ENCODE measurements around the gene FTO.

FTO gene

GRCh38 chr16:54126907-54127306 is 423.0 kb downstream of the FTO start:
- DNase-seq (ENCODE audit: low spot score): no peak

GRCh38 chr16:54128629-54129234 is 424.8 kb downstream of the FTO start:
- DNase-seq (ENCODE audit: low spot score): no peak

GRCh38 chr16:54129810-54130209 is 425.9 kb downstream of the FTO start:
- no peak for DNase-seq (ENCODE audit: low spot score)

- peak; percentile 64 for DNase-seq (ENCODE audit: low spot score)
Measured at GRCh38 chr16:54135361-54136275, 431.7 kb downstream of the FTO start.

- peak; percentile 40 for DNase-seq (ENCODE audit: low spot score)
Measured at GRCh38 chr16:54136276-54136625, 432.3 kb downstream of the FTO start.

GRCh38 chr16:54140057-54140787 is 436.3 kb downstream of the FTO start:
- no peak for DNase-seq (ENCODE audit: low spot score)

GRCh38 chr16:54140788-54141136 is 436.8 kb downstream of the FTO start:
- no peak for DNase-seq (ENCODE audit: low spot score)

- no peak for DNase-seq (ENCODE audit: low spot score)
Measured at GRCh38 chr16:54142787-54143186, 438.8 kb downstream of the FTO start.

- no peak for DNase-seq (ENCODE audit: low spot score)
Measured at GRCh38 chr16:54143410-54143809, 439.5 kb downstream of the FTO start.

GRCh38 chr16:54143934-54144571 is 440.1 kb downstream of the FTO start:
- DNase-seq (ENCODE audit: low spot score): no peak

GRCh38 chr16:54144572-54144947 is 440.6 kb downstream of the FTO start:
- no peak for DNase-seq (ENCODE audit: low spot score)

GRCh38 chr16:54145881-54146280 is 441.9 kb downstream of the FTO start:
- no peak for DNase-seq (ENCODE audit: low spot score)

GRCh38 chr16:54148974-54149373 is 445.0 kb downstream of the FTO start:
- no peak for DNase-seq (ENCODE audit: low spot score)

GRCh38 chr16:54150861-54151260 is 446.9 kb downstream of the FTO start:
- no peak for DNase-seq (ENCODE audit: low spot score)

- no peak for DNase-seq (ENCODE audit: low spot score)
Measured at GRCh38 chr16:54152362-54153239, 448.6 kb downstream of the FTO start.

GRCh38 chr16:54153240-54153934 is 449.4 kb downstream of the FTO start:
- no peak for DNase-seq (ENCODE audit: low spot score)

GRCh38 chr16:54156349-54156748 is 452.4 kb downstream of the FTO start:
- no peak for DNase-seq (ENCODE audit: low spot score)

GRCh38 chr16:54158986-54159385 is 455.0 kb downstream of the FTO start:
- DNase-seq (ENCODE audit: low spot score): no peak

GRCh38 chr16:54159490-54160080 is 455.6 kb downstream of the FTO start:
- DNase-seq (ENCODE audit: low spot score): no peak

GRCh38 chr16:54160252-54160860 is 456.4 kb downstream of the FTO start:
- no peak for DNase-seq (ENCODE audit: low spot score)

All from GM03348 (cell line).